Activated CD8-positive, alpha-beta T cell treated with anti-CD3 and anti-CD28 coated beads, Interleukin-2, amount 10 ng/mL, durations not matched to agents 7 days and 5 days (primary cell): ENCODE data around the gene WDR26. TPM values are rescaled to one million over a fixed set of nuclear protein-coding genes. Genes with fewer than 3 reads are reported as not detected.

Source experiments
- ATAC-seq: fragments of 150-1000 bp; cut with Tn5 transposase; one replicate; pipeline ENCODE4 v1.10.0; 2021; ENCODE audit warnings: moderate library complexity
- CTCF ChIA-PET: fragments of 350-600 bp; sonication (Branson Sonifier 250); formaldehyde crosslinking; loops from one replicate; lab custom pipeline; 2021; ENCODE audit warnings: antibody characterized with exemption; lab: Charles Lee
- POLR2A ChIA-PET: fragments of 350-600 bp; sonication (Branson Sonifier 250); formaldehyde crosslinking; loops from one replicate; lab custom pipeline; 2021; ENCODE audit warnings: antibody characterized with exemption; lab: Charles Lee
- DNase-seq: peaks from one replicate; pipeline ENCODE4 v3.0.0-alpha.2; 2020
- H3K27ac Mint-ChIP-seq: one replicate; pipeline ENCODE4 v1.8.0; 2021; ENCODE audit warnings: mild to moderate bottlenecking, mixed read lengths
- H3K27me3 Mint-ChIP-seq: one replicate; pipeline ENCODE4 v1.8.0; 2021; ENCODE audit warnings: low read depth, mixed read lengths
- H3K36me3 Mint-ChIP-seq: one replicate; pipeline ENCODE4 v1.8.0; 2021; ENCODE audit warnings: low read depth, mixed read lengths
- H3K4me1 Mint-ChIP-seq: one replicate; pipeline ENCODE4 v1.8.0; 2021; ENCODE audit warnings: low read depth, mixed read lengths
- H3K4me3 Mint-ChIP-seq: one replicate; pipeline ENCODE4 v1.8.0; 2021; ENCODE audit warnings: mild to moderate bottlenecking, mixed read lengths
- H3K9me3 Mint-ChIP-seq: one replicate; pipeline ENCODE4 v1.8.0; 2022; ENCODE audit warnings: mixed read lengths; ENCODE audit not compliant: insufficient read depth
- total RNA-seq, 2 experiments: library from RNA; stranded (reverse); gene quantifications; one replicate each; pipeline ENCODE4 v1.2.3, GENCODE V29; 2021

Gene WDR26
- total RNA-seq, 2 experiments from 2014 or later = 63.8 to 66.2 TPM

DNA sequence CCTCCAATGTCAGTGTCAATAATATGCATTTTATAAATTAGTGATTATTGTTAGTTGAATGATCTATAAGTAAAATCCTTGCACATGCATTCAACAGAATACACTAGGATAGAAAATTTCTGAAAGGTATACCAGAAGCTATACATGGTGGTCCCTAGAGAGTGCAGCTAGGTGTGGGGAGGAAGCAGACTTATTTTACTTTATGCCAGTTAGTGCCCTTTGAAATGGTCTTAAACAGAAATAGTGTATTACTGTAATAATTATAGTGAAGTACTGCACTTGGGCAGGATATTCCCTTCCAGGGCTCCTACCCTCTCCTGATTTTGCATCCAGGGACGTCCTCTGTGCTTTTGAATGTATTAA lies 23.2 kb upstream of the WDR26 start:
- ChIA-PET POLR2A (interaction anchor here (2.5 kb wide), 1 partner anchor 23 kb away, joined by 8 read pairs; the partner anchor contains the start of gene WDR26), CTCF (interaction anchor here (0.7 to 4.7 kb wide), 28 partner anchors 8 to 351 kb away, joined by 3 to 65 read pairs (median 7); partner anchors contain the start of genes CNIH3 and WDR26)
- H3K4me1 Mint-ChIP-seq = peaks cover 31% of the 10 kb centered on the region
- no peaks in the 10 kb centered on the region for H3K9me3 Mint-ChIP-seq
- H3K4me3 Mint-ChIP-seq = no peak overlapping the region
- DNase-seq (no peak), ATAC-seq (no peak)
- no peaks in the 10 kb centered on the region for H3K27me3 Mint-ChIP-seq
- H3K36me3 Mint-ChIP-seq = no peaks in the 10 kb centered on the region
- H3K27ac Mint-ChIP-seq = no peak overlapping the region

DNA sequence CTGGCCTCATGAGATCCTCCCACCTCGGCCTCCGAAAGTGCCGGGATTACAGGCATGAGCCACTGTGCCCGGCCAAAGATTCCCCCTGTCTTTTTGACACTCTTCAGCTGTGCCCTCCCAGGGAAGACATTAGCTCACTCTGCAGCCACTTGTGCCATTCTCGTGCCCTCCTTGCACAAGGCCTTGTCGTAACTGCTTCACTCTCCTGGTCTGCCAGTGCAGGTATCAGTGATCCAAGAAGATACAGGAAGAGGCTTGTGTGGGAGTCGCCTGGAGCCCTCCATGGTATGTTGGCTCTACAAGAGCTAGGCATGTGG lies 22.0 kb upstream of the WDR26 start:
- ChIA-PET POLR2A (interaction anchor here (1.0 to 1.1 kb wide), 2 partner anchors 9 to 25 kb away, joined by 3 to 4 read pairs; no protein-coding TSS in a partner anchor), CTCF (interaction anchor here (0.7 to 4.7 kb wide), 28 partner anchors 9 to 859 kb away, joined by 3 to 65 read pairs (median 6); partner anchors contain the start of gene WDR26)
- no peak for ATAC-seq
- no peaks in the 10 kb centered on the region for H3K9me3 Mint-ChIP-seq
- H3K36me3 Mint-ChIP-seq = no peaks in the 10 kb centered on the region
- no peak for DNase-seq
- no peaks in the 10 kb centered on the region for H3K27me3 Mint-ChIP-seq
- no peak overlapping the region for H3K4me3 Mint-ChIP-seq
- peak overlapping the region; percentile 67 for H3K27ac Mint-ChIP-seq
- peaks cover 31% of the 10 kb centered on the region for H3K4me1 Mint-ChIP-seq

DNA sequence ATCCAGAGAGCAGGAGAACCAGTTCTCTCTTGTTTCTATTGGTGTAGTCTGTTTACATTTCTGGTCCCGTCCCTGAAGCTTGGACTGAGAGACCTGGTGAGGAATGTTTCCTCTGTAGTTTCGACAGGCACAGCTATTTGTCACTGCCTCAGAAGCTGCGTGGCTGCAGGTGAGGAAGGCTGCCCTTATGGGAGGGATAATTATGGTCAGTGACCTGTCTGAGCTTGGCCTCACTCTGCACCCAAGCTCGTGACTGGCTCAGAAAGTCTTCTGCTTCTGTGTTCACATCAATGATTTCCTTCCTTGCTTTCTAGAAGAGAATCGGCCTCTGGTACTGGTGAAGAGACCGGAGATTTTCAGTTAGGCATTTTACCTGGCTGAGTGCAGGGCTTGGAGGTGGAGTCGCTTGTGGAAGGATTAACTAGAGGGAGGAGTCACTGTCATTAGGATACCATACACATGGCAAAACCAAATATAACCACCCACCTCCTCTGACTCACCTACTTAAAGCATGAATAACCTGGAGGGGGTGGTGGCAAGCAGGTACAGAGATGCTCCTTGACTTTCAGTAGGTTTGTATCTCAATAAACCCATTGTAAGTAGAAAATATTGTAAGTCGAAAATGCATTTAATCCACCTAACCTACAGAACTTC lies 19.9 kb upstream of the WDR26 start:
- no peak for DNase-seq
- peaks cover 3% of the 10 kb centered on the region for H3K36me3 Mint-ChIP-seq
- no peaks in the 10 kb centered on the region for H3K9me3 Mint-ChIP-seq
- ChIA-PET POLR2A (interaction anchor here (1.3 kb wide), 1 partner anchor 19 kb away, joined by 4 read pairs; the partner anchor contains the start of gene WDR26), CTCF (no interaction called here)
- no peak overlapping the region for H3K27ac Mint-ChIP-seq
- H3K4me1 Mint-ChIP-seq = peaks cover 33% of the 10 kb centered on the region
- no peak for ATAC-seq
- H3K27me3 Mint-ChIP-seq = no peaks in the 10 kb centered on the region
- H3K4me3 Mint-ChIP-seq = no peak overlapping the region

DNA sequence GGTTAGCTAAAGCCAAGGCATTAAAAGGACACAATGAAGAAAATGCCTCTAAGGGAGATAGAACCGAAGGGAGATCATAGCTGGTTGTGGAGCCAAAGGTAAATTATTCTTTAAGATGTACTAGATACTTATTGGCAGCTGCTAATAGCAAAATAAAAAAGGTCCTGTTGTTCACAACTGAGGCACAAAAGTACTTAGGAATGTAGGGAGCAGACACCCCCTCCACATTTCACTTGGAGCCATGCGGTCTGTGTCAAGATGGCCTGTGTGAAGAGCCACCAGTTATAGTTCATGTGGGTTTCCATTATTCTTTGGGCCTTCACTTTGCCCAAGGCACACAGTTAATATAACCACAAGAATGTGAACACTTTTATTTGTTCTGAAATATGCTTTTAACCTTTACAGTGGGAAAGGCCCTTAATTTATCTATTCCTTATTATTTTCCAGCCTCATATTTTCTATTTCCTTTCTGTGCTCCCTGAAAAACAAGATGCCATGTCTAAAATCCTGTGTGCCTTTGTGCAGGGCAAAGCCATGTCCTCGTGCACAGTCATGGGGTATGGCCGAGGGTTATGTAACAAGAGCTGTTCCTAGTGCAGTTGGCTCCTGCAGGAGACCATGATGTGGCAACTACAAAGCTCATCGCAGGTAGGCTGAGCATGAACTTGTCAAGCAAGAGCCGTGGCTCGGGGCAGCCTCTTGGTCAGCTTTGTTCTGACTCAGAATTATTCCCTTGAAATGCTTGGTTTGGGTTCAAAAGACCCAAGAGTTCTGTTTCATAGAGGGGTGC lies 16.2 kb upstream of the WDR26 start:
- Mint-ChIP-seq H3K4me3 (no peak overlapping the region), H3K4me1 (peaks cover 13% of the 10 kb centered on the region), H3K27ac (peak overlapping the region; percentile 8), H3K36me3 (peaks cover 3% of the 10 kb centered on the region), H3K27me3 (no peaks in the 10 kb centered on the region), H3K9me3 (no peaks in the 10 kb centered on the region)
- ATAC-seq (no peak), DNase-seq (no peak)
- CTCF ChIA-PET = interaction anchor here (0.7 to 1.3 kb wide), 3 partner anchors 8 to 103 kb away, joined by 3 read pairs; no protein-coding TSS in a partner anchor
- POLR2A ChIA-PET = no interaction called here

DNA sequence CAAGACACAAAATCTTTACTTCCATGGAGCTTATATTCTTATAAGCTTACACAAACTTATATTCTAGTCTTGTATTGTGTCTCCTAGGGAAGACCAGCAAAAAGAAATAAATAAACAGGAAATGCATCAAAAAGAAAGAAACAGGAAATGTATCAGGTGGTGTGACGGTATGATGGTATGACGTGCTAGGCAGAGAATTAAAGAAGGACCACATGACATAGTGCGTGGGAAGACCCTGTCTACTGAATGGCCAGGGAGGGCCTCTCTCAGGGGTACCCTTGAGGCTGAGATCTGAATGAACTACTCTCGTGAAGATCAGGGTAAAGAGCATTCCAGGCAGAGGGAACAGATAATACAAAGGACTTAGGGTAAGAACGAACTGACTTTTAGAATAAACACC lies 15.6 kb upstream of the WDR26 start:
- Mint-ChIP-seq H3K27ac (no peak overlapping the region), H3K4me1 (peaks cover 12% of the 10 kb centered on the region), H3K9me3 (no peaks in the 10 kb centered on the region), H3K4me3 (no peak overlapping the region), H3K36me3 (peaks cover 3% of the 10 kb centered on the region), H3K27me3 (no peaks in the 10 kb centered on the region)
- no peak for DNase-seq
- CTCF ChIA-PET = no interaction called here
- POLR2A ChIA-PET = no interaction called here
- no peak for ATAC-seq

DNA sequence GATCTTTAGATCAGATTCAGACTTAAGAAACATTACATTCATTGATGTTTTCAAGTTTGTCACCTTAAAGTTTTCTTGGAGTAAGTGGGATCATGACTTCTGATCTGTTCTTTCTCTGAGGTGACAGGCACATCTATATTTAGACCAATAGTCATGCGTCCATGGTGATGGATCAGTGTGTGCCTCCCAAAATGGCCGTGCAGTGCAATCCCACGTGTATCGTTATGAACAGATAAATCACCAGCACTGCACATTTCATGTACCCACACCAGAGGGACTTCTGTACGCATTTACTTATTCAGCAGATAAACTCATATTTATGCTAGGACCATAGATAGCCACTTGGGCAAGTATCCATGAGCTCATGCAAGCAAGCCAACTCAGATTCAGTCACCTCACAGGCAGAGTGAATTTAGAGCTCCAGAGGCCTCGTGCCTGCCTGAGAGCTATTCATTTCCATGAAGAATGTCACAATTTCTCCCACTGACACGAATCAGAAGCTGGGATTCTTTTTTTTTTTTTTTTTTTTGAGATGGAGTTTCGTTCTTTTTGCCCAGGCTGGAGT lies 13.9 kb upstream of the WDR26 start:
- POLR2A ChIA-PET = no interaction called here
- Mint-ChIP-seq H3K4me3 (no peak overlapping the region), H3K4me1 (peaks cover 11% of the 10 kb centered on the region), H3K36me3 (peaks cover 3% of the 10 kb centered on the region), H3K9me3 (no peaks in the 10 kb centered on the region), H3K27ac (no peak overlapping the region), H3K27me3 (no peaks in the 10 kb centered on the region)
- CTCF ChIA-PET = interaction anchor here (3.7 kb wide), 1 partner anchor 9 kb away, joined by 24 read pairs; no protein-coding TSS in a partner anchor
- DNase-seq (no peak), ATAC-seq (no peak)

DNA sequence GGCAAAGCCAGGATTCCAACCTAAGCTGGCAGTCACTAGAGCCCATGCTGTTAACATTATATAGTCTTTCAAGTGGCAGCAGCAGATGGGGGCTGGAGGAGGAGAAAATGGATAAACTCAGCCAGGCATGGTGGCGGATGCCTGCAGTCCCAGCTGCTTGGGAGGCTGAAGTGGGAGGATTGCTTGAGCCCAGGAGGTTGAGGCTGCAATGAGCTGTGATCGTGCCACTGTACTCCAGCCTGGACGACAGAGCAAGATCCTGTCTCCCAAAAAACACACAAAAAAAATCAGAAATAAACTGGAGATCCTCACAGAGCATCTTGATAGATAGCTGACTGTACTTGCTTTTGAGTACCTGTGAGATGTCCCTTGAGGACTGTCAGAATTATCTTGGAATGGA lies 13.4 kb upstream of the WDR26 start:
- ChIA-PET CTCF (interaction anchor here (0.7 to 3.7 kb wide), 2 partner anchors 9 to 14 kb away, joined by 3 to 24 read pairs; partner anchors contain the start of gene WDR26), POLR2A (no interaction called here)
- H3K4me1 Mint-ChIP-seq = peaks cover 11% of the 10 kb centered on the region
- H3K4me3 Mint-ChIP-seq = no peak overlapping the region
- H3K27me3 Mint-ChIP-seq = no peaks in the 10 kb centered on the region
- DNase-seq (no peak), ATAC-seq (no peak)
- H3K27ac Mint-ChIP-seq = no peak overlapping the region
- no peaks in the 10 kb centered on the region for H3K9me3 Mint-ChIP-seq
- H3K36me3 Mint-ChIP-seq = peaks cover 3% of the 10 kb centered on the region

DNA sequence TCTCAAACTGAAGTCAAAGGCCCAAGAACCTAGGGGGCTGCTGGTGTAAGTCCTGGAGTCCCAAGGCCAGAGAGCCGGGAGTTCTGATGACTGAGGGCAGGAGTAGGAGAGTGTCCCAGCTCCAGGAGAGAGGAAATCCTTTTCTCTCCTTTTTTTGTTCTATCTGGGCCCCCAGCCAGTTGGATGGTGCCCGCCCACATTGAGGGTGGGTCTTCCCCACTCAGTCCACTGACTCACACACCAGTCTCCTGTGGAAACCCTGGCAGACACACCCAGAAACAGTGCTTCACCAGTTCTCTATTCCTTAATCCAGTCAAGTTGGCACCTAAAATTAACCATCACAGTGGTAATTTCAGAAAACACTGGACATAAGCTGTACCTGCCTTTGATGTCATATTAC lies 12.7 kb upstream of the WDR26 start:
- H3K9me3 Mint-ChIP-seq = no peaks in the 10 kb centered on the region
- peaks cover 11% of the 10 kb centered on the region for H3K4me1 Mint-ChIP-seq
- no peak overlapping the region for H3K27ac Mint-ChIP-seq
- no peaks in the 10 kb centered on the region for H3K27me3 Mint-ChIP-seq
- peaks cover 3% of the 10 kb centered on the region for H3K36me3 Mint-ChIP-seq
- H3K4me3 Mint-ChIP-seq = no peak overlapping the region
- ATAC-seq (no peak), DNase-seq (no peak)
- ChIA-PET CTCF (interaction anchor here (0.7 to 3.7 kb wide), 2 partner anchors 10 to 13 kb away, joined by 3 to 24 read pairs; partner anchors contain the start of gene WDR26), POLR2A (no interaction called here)

DNA sequence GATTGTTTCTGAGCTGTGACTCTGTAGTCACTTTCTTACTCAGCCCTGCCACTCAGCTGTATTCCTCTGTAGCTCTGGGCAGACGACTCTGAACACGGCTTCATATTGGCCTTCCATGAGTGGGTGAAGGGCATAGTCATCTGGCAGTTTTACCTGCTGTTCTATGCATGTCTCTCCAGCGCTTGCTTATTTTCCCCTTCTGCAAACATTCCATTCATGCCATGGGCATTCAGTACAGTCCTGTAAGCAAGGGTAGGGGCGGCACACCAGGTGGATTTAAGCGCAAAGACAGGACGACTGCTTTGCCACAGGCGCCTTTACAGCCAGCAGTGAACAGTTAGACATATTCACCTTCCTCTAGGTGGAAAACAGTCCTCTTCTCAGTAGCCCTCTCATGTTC lies 4.4 kb upstream of the WDR26 start:
- ChIA-PET POLR2A (no interaction called here), CTCF (interaction anchor here (1.1 kb wide), 1 partner anchor 18 kb away, joined by 5 read pairs; no protein-coding TSS in a partner anchor)
- Mint-ChIP-seq H3K36me3 (peaks cover 3% of the 10 kb centered on the region), H3K4me3 (no peak overlapping the region), H3K9me3 (no peaks in the 10 kb centered on the region), H3K27ac (no peak overlapping the region), H3K4me1 (peaks cover 25% of the 10 kb centered on the region), H3K27me3 (no peaks in the 10 kb centered on the region)
- DNase-seq (no peak), ATAC-seq (no peak)

DNA sequence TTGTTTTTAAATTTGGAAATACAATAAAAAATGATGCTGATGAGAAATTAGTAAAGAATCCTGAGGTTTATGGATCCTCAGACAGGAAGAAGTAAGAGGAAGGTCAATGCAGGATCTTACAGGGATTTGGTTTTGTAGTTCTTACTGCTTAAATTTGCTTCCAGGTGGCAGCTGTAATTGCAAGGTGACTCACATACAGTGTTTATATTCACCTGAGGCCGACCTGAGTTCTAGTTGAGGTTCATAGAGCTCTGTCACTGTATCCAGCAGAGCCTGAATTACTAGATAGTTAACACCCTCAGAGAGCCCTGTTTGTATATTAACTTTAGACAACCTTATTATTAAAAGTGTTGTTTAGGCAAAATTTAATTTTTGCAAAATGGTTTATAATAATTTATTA lies 1.4 kb upstream of the WDR26 start:
- peaks cover 22% of the 10 kb centered on the region for H3K36me3 Mint-ChIP-seq
- peak overlapping the region; percentile 92 for H3K4me3 Mint-ChIP-seq
- H3K27ac Mint-ChIP-seq = peak overlapping the region; percentile 99
- H3K27me3 Mint-ChIP-seq = no peaks in the 10 kb centered on the region
- peaks cover 47% of the 10 kb centered on the region for H3K4me1 Mint-ChIP-seq
- H3K9me3 Mint-ChIP-seq = no peaks in the 10 kb centered on the region
- POLR2A ChIA-PET = interaction anchor here (1.2 kb wide), 1 partner anchor 78 kb away, joined by 3 read pairs; no protein-coding TSS in a partner anchor
- ATAC-seq = no peak
- no peak for DNase-seq
- CTCF ChIA-PET = interaction anchor here (1.0 to 8.1 kb wide), 2 partner anchors 22 to 30 kb away, joined by 3 to 65 read pairs; no protein-coding TSS in a partner anchor

DNA sequence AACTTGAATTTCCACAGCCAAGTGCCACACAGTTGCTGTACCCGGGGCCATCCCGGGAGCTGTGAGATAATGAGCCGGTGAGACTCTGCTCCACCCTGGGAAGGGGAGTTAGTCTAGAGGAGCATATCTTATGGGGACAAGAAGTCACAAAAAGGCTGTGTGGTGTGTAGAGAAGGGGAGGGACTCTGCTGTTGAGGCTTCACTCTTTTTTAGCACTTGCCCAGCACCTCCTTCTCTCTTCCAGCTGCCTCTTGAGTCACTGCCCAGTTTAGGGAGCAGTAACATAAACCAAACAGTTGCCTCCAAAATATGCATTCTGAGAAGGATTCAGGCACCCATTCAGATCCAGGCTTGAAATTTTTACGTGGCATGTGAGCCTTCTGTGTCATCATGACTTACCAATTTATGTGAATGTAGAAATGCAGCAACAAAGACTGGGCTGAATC lies 744 bp upstream of the WDR26 start:
- ATAC-seq (peak; percentile 9), DNase-seq (peak; percentile 26)
- Mint-ChIP-seq H3K4me3 (peak overlapping the region; percentile 92), H3K36me3 (peaks cover 27% of the 10 kb centered on the region), H3K27ac (peak overlapping the region; percentile 99), H3K9me3 (no peaks in the 10 kb centered on the region), H3K4me1 (peaks cover 53% of the 10 kb centered on the region), H3K27me3 (no peaks in the 10 kb centered on the region)
- ChIA-PET CTCF (interaction anchor here (0.7 to 8.1 kb wide), 5 partner anchors 8 to 102 kb away, joined by 3 to 65 read pairs (median 3); no protein-coding TSS in a partner anchor), POLR2A (interaction anchor here (1.2 to 1.8 kb wide), 4 partner anchors 8 to 78 kb away, joined by 3 to 8 read pairs (median 5); no protein-coding TSS in a partner anchor)
